Fibroblast of skin of back (primary cell): ENCODE data around the gene NAPSA.
"Not testable (repeated sequence)": the region's sequence is repeated elsewhere in the genome, so short reads cannot be mapped to it uniquely, and the experiment has no call there.

Experiments used
- DNase-seq: peaks from one replicate; pipeline ENCODE4 v3.0.0-alpha.2; 2013

Gene NAPSA

GRCh38 chr19:50329926-50330294 lies 35.5 kb downstream of the NAPSA start:
- not testable (repeated sequence) for DNase-seq

GRCh38 chr19:50329146-50329925 lies 36.1 kb downstream of the NAPSA start, which contains the start of gene KCNC3:
KCNC3 (minus strand) TSS chr19:50329377; CDS start chr19:50329082, 295 bp downstream.
- peak; percentile 88 for DNase-seq

- no peak for DNase-seq
These were observed 36.6 kb downstream of the NAPSA start for GRCh38 chr19:50328873-50329145.

GRCh38 chr19:50328224-50328872 lies 37.1 kb downstream of the NAPSA start:
- DNase-seq: peak; percentile 9

GRCh38 chr19:50327461-50328223 lies 37.8 kb downstream of the NAPSA start:
- no peak for DNase-seq

- no peak for DNase-seq
These were observed 38.4 kb downstream of the NAPSA start for GRCh38 chr19:50327013-50327412.

- DNase-seq: no peak
These were observed 39.3 kb downstream of the NAPSA start for GRCh38 chr19:50326101-50326664.

- DNase-seq: peak; percentile 25
These were observed 39.9 kb downstream of the NAPSA start for GRCh38 chr19:50325310-50326100.

GRCh38 chr19:50324331-50324730 lies 41.1 kb downstream of the NAPSA start:
- DNase-seq: no peak

GRCh38 chr19:50323782-50324133 lies 41.7 kb downstream of the NAPSA start:
- no peak for DNase-seq

GRCh38 chr19:50322931-50323781 lies 42.3 kb downstream of the NAPSA start:
- DNase-seq: no peak

GRCh38 chr19:50322234-50322633 lies 43.2 kb downstream of the NAPSA start:
- DNase-seq: no peak

GRCh38 chr19:50321831-50322230 lies 43.6 kb downstream of the NAPSA start:
- DNase-seq: no peak

GRCh38 chr19:50320596-50320995 lies 44.8 kb downstream of the NAPSA start:
- no peak for DNase-seq

- no peak for DNase-seq
These were observed 45.4 kb downstream of the NAPSA start for GRCh38 chr19:50320051-50320450.

- no peak for DNase-seq
These were observed 46.3 kb downstream of the NAPSA start for GRCh38 chr19:50319156-50319555.

- DNase-seq: no peak
These were observed 47.0 kb downstream of the NAPSA start for GRCh38 chr19:50318438-50318837.

- no peak for DNase-seq
These were observed 48.3 kb downstream of the NAPSA start for GRCh38 chr19:50317115-50317514.

- DNase-seq: no peak
These were observed 49.5 kb downstream of the NAPSA start for GRCh38 chr19:50315773-50316448.

GRCh38 chr19:50314724-50315708 lies 50.4 kb downstream of the NAPSA start:
- no peak for DNase-seq
